ENCODE results near the gene SMIM27.
"Not testable (repeated sequence)": the region's sequence is repeated elsewhere in the genome, so short reads cannot be mapped to it uniquely, and the experiment has no call there.

SMIM27 gene, protein sequence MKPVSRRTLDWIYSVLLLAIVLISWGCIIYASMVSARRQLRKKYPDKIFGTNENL

GRCh38 chr9:32552172-32552872 lies at the start of gene SMIM27, which contains the start of gene TOPORS:
TSS of gene SMIM27 (plus strand) at chr9:32552327. CDS start at chr9:32552435, 108 bp downstream.
TSS of gene TOPORS (minus strand) at chr9:32552586. CDS start at chr9:32552436, 150 bp downstream.
- DNase-seq, result peak; percentile 92

GRCh38 chr9:32502464-32502863 lies 49.7 kb upstream of the SMIM27 start:
- DNase-seq, result no peak

GRCh38 chr9:32503008-32503407 lies 49.1 kb upstream of the SMIM27 start:
- no peak for DNase-seq

GRCh38 chr9:32508728-32509127 lies 43.4 kb upstream of the SMIM27 start:
- no peak for DNase-seq

GRCh38 chr9:32516241-32516640 lies 35.9 kb upstream of the SMIM27 start:
- no peak for DNase-seq

DNA sequence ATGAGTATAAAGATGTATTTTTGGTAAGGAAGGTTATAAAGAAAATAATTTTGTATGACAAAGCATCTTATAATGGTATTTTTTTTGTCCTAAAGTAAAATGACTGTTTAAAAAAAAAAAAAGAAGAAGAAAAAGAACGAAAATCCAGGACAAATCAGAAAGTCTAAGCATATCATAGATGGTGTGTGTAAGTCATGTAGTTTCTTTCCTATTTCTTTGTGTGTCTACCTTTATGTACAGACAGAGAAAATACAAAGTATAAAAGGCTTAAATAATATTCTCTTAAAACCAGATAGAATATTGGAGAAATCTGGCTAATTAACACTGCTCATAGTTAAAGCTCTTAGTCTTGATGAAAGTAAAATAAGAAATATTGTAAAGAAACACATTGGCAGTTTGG lies 33.9 kb upstream of the SMIM27 start:
- no peak for DNase-seq

DNA sequence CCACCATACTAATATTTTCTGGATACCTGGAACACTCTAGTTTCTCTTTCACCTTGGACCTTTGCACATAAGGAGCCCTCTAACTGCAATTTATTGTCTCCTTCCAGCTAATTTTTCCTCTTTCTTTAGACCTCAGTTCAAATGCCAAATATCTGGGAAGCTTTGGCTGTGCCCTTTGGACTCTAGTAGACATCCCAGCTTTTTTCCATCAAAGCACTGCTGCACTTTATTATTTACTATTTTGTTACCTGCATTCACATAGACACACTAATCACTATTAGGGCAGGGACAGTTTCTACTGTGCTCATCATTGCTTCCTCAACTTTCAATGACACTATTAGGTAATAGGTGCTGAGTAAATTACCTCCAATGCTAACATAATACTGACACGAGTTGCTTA lies 28.2 kb upstream of the SMIM27 start:
- no peak for DNase-seq

DNA sequence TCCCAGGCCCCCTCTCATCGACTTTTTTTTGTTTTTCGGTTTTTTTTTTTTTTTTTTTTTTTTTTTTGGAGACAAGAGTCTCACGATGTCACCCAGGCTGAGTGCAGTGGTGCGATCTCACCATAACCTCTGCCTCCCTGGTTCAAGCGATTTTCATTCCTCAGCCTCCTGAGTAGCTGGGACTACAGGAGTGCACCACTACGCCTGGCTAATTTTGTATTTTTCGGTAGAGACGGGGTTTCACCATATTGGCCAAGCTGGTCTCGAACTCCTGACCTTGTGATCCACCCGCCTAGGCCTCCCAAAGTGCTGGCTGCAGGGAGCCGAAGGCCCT lies 27.6 kb upstream of the SMIM27 start:
- not testable (repeated sequence) for DNase-seq

DNA sequence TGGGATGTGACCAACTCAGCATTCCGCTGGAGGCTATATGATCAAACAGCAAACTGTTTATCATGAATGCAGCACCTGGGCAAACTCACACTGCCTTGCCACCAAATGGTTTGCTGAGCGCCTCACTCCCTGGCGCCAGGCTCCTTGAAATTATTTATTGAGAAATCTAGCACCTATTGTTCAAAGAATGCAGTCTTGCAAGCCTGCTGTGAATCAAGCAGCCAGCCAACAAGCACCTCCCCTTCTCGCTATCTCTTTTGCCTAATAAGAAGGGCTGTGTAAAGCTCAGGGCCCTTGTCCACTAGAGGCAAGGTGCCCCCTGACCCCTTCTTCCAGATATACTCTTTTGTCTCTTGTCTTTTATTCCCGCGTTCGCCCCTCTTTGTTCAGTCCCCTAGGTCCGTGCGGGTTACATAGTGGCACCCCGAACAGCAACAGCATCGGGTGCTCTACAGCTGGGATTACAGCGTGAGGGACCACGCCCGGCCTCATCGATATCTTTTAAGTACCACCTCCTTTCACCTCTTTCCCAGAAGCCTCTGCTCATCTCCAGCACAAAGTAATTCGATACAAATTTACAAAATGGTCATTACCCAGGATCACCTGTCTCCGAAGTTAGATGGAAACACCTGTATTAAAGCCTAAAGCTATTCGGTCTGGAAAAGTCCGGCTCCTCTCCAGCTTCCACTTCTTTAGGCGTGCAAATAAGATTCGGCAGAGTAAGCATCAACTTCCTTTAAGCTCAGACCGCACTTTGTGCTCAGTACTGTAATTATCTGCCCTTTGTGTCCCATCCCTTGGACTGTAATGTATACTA lies 27.0 kb upstream of the SMIM27 start:
- DNase-seq, result peak; percentile 46

GRCh38 chr9:32525709-32526030 lies 26.5 kb upstream of the SMIM27 start:
- no peak for DNase-seq

GRCh38 chr9:32526041-32526706 lies 26.0 kb upstream of the SMIM27 start, which contains the start of gene RIGI:
TSS of gene RIGI (minus strand) at chr9:32526196. CDS start at chr9:32526166, 30 bp downstream.
- peak; percentile 99 for DNase-seq

DNA sequence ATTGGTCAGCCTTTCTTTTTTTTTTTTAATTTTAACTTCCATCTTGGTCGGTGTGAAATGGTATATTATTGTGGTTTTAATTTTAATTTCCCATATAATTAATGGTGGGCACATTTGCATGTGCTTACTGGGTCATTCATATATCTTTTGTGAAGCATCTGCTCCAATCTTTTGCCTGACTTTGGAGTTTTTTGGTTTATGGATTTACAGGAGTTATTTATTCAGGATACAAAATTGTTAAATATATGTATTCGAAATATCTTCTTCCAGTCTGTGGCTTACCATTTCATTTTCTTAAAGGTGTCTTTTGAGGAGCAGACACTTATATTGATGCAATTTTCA lies 25.4 kb upstream of the SMIM27 start:
- DNase-seq, result no peak

DNA sequence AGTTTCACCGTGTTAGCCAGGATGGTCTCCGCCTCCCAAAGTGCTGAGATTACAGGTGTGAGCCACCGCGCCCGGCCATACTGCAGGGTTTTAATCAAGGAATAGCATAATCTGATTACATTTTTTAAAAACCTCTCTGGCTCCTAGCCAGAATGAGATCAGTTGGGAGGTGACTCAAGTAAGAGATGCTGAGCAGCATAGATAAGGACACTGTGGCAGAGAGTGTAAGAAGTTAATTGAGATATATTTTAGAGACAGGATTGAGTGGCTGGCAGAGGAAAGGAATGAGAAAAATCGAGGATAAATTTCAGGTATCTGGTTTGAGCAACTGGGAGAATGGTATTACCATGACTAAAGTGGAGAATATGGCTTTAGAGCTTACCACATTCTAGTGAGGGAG lies 18.8 kb upstream of the SMIM27 start:
- no peak for DNase-seq

DNA sequence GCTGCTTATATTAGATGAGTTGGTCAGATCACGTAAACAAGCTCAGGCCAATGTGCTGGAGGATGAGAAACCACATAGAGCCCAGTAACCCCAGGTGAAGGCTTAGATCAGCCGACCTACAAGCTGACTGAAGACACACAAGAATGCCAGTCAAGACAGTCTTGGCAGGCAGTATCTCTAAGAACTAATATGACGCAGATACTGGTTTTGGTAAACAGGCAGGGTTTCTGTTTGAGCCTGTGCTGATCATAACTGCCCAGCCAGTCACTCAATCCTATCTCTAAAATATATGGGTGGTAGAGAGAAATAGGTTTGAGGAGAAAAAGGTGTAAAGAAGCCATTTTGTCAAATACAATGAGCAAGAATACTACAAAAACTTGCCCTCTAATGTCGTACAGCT lies 18.3 kb upstream of the SMIM27 start:
- DNase-seq, result no peak

DNA sequence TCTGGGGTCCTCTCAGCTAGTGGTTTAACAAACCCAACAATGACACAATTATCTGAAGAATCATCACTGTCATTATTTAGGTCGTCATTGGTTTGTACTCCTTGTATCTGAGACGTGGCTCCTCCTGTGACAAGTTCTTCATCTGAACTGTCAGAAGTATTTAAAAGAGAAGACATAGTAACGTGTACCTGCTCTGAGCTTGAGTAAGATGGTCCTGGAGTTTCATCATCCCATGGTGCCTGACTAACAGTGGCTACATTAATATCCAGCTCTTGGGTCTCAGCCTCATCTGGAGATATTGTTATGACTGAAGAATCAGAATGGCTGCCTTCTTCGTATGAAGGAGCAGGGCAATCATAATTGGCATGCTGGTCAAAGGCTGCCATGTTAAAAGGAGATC lies 9.1 kb upstream of the SMIM27 start:
- no peak for DNase-seq

GRCh38 chr9:32545884-32546283 lies 6.2 kb upstream of the SMIM27 start:
- DNase-seq, result no peak

DNA sequence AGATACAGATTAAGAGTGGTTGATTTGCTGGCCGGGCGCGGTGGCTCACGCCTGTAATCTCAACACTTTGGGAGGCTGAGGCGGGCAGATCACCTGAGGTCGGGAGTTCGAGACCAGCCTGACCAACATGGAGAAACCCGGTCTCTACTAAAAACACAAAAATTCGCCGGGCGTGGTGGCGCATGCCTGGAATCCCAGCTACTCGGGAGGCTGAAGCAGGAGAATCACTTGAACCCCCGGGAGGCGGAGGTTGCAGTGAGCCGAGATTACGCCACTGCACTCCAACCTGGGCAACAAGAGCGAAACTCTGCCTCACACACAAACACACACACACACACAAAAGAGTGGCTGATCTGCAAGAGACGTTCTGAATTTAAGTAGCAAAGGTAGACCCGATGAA lies 3.9 kb upstream of the SMIM27 start:
- DNase-seq, result not testable (repeated sequence)

DNA sequence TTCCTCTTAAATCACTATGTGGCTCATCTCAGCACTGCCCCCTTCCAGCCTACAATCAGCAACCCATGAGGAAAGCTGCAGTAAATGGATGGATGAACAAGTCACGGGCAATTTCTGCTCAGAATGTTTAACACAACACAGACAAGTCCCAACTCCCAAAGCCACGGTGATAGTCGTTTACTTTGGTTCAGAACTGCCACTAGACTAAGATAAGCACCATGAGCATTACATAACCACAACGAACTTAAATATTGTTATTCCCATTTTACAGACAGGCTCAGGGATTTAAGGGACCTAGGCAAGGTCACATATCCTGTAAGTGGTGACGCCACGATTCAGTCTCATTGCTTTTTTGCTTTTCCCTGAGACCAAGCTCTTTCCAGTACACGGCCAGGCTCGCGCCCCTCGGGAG lies 2.0 kb upstream of the SMIM27 start:
- DNase-seq, result no peak

DNA sequence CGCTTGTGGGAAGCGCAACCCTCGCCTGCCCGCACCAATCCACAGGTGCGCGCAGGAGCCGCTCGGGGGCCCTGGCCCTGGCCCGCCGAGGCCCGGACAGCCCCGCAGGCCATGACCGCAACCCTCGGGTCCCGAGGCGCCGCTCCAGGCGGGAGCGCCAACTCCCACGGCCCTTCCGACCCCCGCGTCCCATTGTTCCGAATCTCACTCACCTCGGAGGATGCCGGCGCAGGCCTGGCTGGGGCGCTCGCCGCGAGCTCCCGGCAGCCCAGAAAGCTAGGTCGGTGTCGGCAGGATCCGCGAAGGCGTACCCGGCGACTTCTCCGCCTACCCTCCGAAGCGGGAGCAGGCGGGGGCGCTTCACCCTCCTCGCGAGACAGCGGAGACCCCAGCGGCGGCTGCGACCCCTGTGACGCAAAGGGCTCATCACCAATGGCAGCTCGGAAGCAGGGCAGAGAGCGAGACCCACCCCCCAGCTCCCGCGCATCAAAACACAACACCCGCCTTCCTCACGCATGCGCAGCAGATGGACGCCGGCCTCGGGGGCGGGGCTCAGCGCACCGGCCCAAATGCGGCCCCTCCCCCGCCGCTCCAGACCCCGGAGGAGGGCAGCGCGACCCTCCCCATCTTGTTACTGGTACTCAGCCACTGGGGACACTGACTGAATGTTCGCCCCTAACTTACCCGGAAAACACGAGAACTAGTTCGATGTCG lies 1.4 kb upstream of the SMIM27 start:
- peak; percentile 78 for DNase-seq

- DNase-seq, result peak; percentile 62
These were observed 663 bp upstream of the SMIM27 start for GRCh38 chr9:32551276-32552051.

GRCh38 chr9:32554107-32554506 lies 2.0 kb downstream of the SMIM27 start:
- DNase-seq, result no peak

- DNase-seq, result no peak
These were observed 2.5 kb downstream of the SMIM27 start for GRCh38 chr9:32554591-32554990.

All from inflammatory macrophage treated with lipopolysaccharide for 4 hours (primary cell).